ENCODE measurements around the gene KRTAP5-4. TPM values are rescaled to one million over a fixed set of nuclear protein-coding genes. Genes with fewer than 3 reads are reported as not detected.
"Not testable (repeated sequence)": the region's sequence is repeated elsewhere in the genome, so short reads cannot be mapped to it uniquely, and the experiment has no call there.

Gene KRTAP5-4
- total and polyA plus RNA-seq, 7 donors, result not detected

DNA sequence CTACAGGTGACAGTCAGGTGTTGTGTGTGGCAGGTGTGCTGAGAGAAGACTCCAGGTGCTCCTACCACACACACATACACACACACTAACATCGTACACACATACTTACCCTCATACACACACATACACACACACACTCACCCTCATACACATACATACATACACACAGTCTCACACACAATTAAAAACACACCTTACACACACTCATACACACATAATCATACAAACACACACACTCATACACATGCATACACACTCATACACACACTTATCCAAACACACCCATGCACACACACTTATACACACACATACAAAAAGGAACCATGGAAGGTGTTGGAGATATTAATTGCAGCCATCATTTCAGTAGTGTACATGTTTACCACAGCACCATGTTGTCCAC, 18.3 kb downstream of the KRTAP5-4 start:
- peaks cover 0 to 42% (median 8%) of the 10 kb centered on the region in 3 donors for H3K27me3 ChIP-seq
- WGBS, 2 donors, result 64 to 79% methylated on average over 1 of the region's 1 CpG
- H3K4me1 ChIP-seq, result no peaks in the 10 kb centered on the region
- no peaks in the 10 kb centered on the region for H3K9me3 ChIP-seq
- no peak for DNase-seq
- H3K36me3 ChIP-seq, result no peaks in the 10 kb centered on the region
- H3K4me3 ChIP-seq, result no peak overlapping the region
- intact Hi-C loops (cut with DNase I), result no loop called here
- no peak overlapping the region for H3K27ac ChIP-seq
- no peak for TF ChIP-seq POLR2A (IDR thresholded peaks at IDR 0.05)
- no peak for TF ChIP-seq EP300 (IDR thresholded peaks at IDR 0.05)
- TF ChIP-seq, protein P1, sequence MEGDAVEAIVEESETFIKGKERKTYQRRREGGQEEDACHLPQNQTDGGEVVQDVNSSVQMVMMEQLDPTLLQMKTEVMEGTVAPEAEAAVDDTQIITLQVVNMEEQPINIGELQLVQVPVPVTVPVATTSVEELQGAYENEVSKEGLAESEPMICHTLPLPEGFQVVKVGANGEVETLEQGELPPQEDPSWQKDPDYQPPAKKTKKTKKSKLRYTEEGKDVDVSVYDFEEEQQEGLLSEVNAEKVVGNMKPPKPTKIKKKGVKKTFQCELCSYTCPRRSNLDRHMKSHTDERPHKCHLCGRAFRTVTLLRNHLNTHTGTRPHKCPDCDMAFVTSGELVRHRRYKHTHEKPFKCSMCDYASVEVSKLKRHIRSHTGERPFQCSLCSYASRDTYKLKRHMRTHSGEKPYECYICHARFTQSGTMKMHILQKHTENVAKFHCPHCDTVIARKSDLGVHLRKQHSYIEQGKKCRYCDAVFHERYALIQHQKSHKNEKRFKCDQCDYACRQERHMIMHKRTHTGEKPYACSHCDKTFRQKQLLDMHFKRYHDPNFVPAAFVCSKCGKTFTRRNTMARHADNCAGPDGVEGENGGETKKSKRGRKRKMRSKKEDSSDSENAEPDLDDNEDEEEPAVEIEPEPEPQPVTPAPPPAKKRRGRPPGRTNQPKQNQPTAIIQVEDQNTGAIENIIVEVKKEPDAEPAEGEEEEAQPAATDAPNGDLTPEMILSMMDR (IDR thresholded peaks at IDR 0.05), result no peak
- no peak for TF ChIP-seq POLR2AphosphoS5 (IDR thresholded peaks at IDR 0.05)

DNA sequence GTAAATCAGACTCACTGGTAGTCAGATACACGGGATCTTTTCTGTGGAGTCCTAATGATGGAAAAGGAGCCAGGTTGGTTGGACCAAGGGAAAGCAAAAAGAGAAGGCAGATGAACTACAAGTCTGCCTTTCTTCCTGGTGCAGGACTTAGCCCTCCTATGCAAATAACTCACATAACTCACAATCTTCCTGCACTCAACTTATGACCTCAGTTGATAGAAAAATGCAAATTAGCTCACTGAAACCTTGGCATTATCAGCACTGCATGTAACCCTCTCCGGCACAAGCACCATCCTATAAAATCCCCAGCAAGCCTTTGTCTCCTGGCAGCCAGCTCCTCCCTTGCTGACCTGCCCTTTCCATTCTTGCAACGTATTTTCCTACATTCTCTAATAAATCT, 20.3 kb downstream of the KRTAP5-4 start:
- 13 to 56% methylated on average over 3 of the region's 3 CpGs for WGBS, 2 donors
- H3K4me3 ChIP-seq, result not testable (repeated sequence)
- peaks cover 0 to 38% (median 8%) of the 10 kb centered on the region in 3 donors for H3K27me3 ChIP-seq

DNA sequence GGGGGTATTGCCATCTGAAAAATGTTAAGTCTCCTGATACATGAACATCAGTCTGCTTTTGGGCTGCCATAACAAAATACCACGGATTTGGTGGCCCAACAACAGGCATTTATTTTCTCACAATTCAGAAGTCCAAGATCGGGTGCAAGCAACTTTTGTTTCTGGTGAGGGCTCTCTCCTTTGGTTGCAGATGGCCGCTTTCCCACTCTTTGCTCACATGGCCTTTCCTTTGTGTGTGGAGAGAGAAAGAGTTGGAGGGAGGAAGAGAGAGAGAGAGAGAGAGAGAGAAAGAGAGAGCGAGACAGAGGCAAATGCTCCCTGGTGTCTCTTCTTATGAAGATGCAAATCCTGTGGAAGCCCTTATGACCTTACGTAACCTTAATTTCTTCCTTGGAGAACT, 21.3 kb downstream of the KRTAP5-4 start:
- H3K36me3 ChIP-seq, result no peaks in the 10 kb centered on the region
- no peak for DNase-seq
- no peak overlapping the region for H3K4me3 ChIP-seq
- no peak for TF ChIP-seq POLR2A (IDR thresholded peaks at IDR 0.05)
- no peak for TF ChIP-seq EP300 (IDR thresholded peaks at IDR 0.05)
- no peak for TF ChIP-seq POLR2AphosphoS5 (IDR thresholded peaks at IDR 0.05)
- TF ChIP-seq, protein P1 (IDR thresholded peaks at IDR 0.05), result no peak
- no peak overlapping the region for H3K27ac ChIP-seq
- H3K4me1 ChIP-seq, result no peaks in the 10 kb centered on the region
- peaks cover 0 to 39% (median 8%) of the 10 kb centered on the region in 3 donors for H3K27me3 ChIP-seq
- WGBS, 2 donors, result 82 to 93% methylated on average over 5 of the region's 5 CpGs
- intact Hi-C loops (cut with DNase I), result no loop called here
- H3K9me3 ChIP-seq, result no peaks in the 10 kb centered on the region

More for the DNA sequence above, 20.3 kb downstream of the KRTAP5-4 start:
- DNase-seq; H3K4me1 ChIP-seq; H3K36me3 ChIP-seq; intact Hi-C loops (cut with DNase I); H3K9me3 ChIP-seq; H3K27ac ChIP-seq: not testable (repeated sequence)

DNA sequence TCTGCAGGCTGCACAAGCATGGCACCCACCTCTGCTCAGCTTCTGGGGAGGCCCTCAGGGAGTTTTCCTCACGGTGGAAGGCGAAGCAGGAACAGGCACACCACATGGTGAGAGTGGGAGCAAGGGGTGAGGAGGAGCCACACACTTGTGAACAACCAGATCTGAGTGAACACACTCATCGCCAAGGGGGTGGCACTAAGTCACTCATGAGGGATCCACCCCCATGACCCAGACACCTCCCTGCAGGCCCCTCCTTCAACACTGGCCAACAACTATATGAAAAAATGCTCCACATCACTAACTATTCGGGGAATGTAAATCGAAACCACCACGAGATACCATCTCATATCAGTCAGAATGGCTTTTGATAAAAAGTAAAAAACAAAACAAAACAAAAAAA, 23.1 kb downstream of the KRTAP5-4 start:
- Histone ChIP-seq H3K36me3 (no peaks in the 10 kb centered on the region), H3K4me3 (no peak overlapping the region), H3K27ac (no peak overlapping the region), H3K4me1 (no peaks in the 10 kb centered on the region), H3K27me3 (peaks cover 0 to 36% (median 0%) of the 10 kb centered on the region in 3 donors), H3K9me3 (no peaks in the 10 kb centered on the region)
- WGBS, 2 donors, result 68 to 75% methylated on average over 6 of the region's 6 CpGs
- intact Hi-C loops (cut with DNase I), result no loop called here
- no peak for TF ChIP-seq POLR2A (IDR thresholded peaks at IDR 0.05)
- TF ChIP-seq POLR2AphosphoS5 (IDR thresholded peaks at IDR 0.05), result no peak
- DNase-seq, result no peak

DNA sequence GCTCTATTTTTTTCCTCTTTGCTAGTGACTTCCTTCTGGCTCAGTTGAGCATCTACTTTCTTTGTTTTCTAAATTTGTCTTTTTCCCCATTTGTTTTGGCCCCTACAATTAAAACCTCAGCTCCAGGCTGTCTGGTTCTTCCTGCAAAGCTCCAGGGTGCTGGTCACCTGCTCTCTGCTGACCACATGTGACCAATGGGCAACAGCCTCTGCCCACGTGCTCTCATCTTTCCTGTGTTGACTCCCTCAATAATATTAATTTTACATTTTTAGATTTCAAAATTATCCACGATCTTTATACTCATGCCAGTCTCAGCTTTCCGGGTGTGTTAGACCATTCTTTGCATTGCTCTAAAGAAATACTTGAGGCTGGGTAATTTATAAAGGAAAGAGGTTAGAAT, 23.5 kb downstream of the KRTAP5-4 start:
- H3K27me3 ChIP-seq, result peaks cover 0 to 36% (median 0%) of the 10 kb centered on the region in 3 donors
- H3K9me3 ChIP-seq; H3K27ac ChIP-seq; H3K4me3 ChIP-seq; intact Hi-C loops (cut with DNase I); H3K4me1 ChIP-seq; DNase-seq; H3K36me3 ChIP-seq: not testable (repeated sequence)
- WGBS, 2 donors, result 84% methylated on average over 3 of the region's 3 CpGs

DNA sequence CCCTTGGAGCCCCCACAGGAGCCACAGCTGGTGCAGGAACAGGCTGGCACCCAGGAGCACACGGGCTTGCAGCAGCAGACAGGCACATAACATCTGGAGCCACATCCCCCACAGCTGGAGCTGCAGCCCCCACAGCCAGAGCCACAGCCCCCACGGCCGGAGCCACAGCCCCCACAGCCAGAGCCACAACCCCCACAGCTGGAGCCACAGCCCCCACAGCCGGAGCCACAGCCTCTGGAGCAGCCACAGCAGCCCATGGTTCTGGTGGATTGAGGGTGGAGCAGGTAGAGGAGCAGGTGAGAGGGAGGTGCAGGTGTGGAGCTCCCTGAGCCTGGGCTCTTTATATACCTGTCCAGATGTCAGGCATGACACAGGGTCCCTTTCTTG, 24.0 kb downstream of the KRTAP5-4 start, which contains the start of gene KRTAP5-2:
Gene KRTAP5-2, minus strand, starts transcription at position 301 of the 387 bp plus-strand sequence. Its CDS starts 44 bp downstream, at position 257.
- peak; percentile 27 for DNase-seq
- TF ChIP-seq, protein P1 (IDR thresholded peaks at IDR 0.05), result no peak
- TF ChIP-seq POLR2A (IDR thresholded peaks at IDR 0.05) (no peak), POLR2AphosphoS5 (IDR thresholded peaks at IDR 0.05) (no peak), EP300 (IDR thresholded peaks at IDR 0.05) (no peak)
- Histone ChIP-seq H3K36me3 (no peaks in the 10 kb centered on the region), H3K9me3 (no peaks in the 10 kb centered on the region), H3K27ac (no peak within 1 kb of the TSS), H3K4me3 (no peak within 1 kb of the TSS), H3K4me1 (no peaks in the 10 kb centered on the region), H3K27me3 (peaks cover 0 to 36% (median 0%) of the 10 kb centered on the region in 3 donors)
- intact Hi-C loops (cut with DNase I), result no loop called here
- WGBS, 2 donors, result 56 to 69% methylated on average over 4 of the region's 4 CpGs
